Measurements from ENCODE around the gene PALM3.
A peak's percentile ranks its signal among the peaks of the same experiment; 100 is the strongest.

PALM3 gene

GRCh38 chr19:14088634-14089411 is 26.9 kb upstream of the PALM3 start:
- no peak for DNase-seq

- DNase-seq = no peak
These were observed 24.2 kb upstream of the PALM3 start for GRCh38 chr19:14086098-14086497.

- DNase-seq = no peak
These were observed 23.6 kb upstream of the PALM3 start, which contains the start of gene C19orf67 for GRCh38 chr19:14085309-14085995. Gene C19orf67, minus strand, starts transcription at chr19:14085783. Its CDS starts 156 bp downstream, at chr19:14085627.

GRCh38 chr19:14082675-14082960 is 20.7 kb upstream of the PALM3 start:
- DNase-seq = no peak

- DNase-seq = no peak
These were observed 20.2 kb upstream of the PALM3 start for GRCh38 chr19:14081797-14082674.

GRCh38 chr19:14080887-14081796 is 19.3 kb upstream of the PALM3 start:
- DNase-seq = peak; percentile 99

GRCh38 chr19:14078411-14078810 is 16.5 kb upstream of the PALM3 start:
- no peak for DNase-seq

GRCh38 chr19:14073925-14074838 is 12.3 kb upstream of the PALM3 start:
- no peak for DNase-seq

GRCh38 chr19:14073261-14073924 is 11.5 kb upstream of the PALM3 start:
- peak; percentile 71 for DNase-seq

GRCh38 chr19:14072535-14073260 is 10.8 kb upstream of the PALM3 start, which contains the start of gene MISP3:
Gene MISP3, plus strand, starts transcription at chr19:14072786. Its CDS starts 524 bp downstream, at chr19:14073310.
- no peak for DNase-seq

- DNase-seq = no peak
These were observed 8.6 kb upstream of the PALM3 start for GRCh38 chr19:14070268-14071050.

GRCh38 chr19:14066134-14066533 is 4.3 kb upstream of the PALM3 start:
- no peak for DNase-seq

GRCh38 chr19:14063105-14063504 is 1.2 kb upstream of the PALM3 start:
- DNase-seq = peak; percentile 20

- no peak for DNase-seq
These were observed 631 bp upstream of the PALM3 start for GRCh38 chr19:14062558-14062855.

GRCh38 chr19:14061081-14061749 is 661 bp downstream of the PALM3 start:
- no peak for DNase-seq

GRCh38 chr19:14059652-14060155 is 2.2 kb downstream of the PALM3 start:
- DNase-seq = no peak

GRCh38 chr19:14059093-14059480 is 2.8 kb downstream of the PALM3 start:
- no peak for DNase-seq
